NCI-H1930 (cell line): ENCODE data around the gene PCP4.
A peak's percentile ranks its signal among the peaks of the same experiment; 100 is the strongest.

Experiments used
- DNase-seq, 2 experiments: peaks; one replicate each; lab custom pipeline; 2025; lab: John Stamatoyannopoulos, UW

The PCP4 gene

DNA sequence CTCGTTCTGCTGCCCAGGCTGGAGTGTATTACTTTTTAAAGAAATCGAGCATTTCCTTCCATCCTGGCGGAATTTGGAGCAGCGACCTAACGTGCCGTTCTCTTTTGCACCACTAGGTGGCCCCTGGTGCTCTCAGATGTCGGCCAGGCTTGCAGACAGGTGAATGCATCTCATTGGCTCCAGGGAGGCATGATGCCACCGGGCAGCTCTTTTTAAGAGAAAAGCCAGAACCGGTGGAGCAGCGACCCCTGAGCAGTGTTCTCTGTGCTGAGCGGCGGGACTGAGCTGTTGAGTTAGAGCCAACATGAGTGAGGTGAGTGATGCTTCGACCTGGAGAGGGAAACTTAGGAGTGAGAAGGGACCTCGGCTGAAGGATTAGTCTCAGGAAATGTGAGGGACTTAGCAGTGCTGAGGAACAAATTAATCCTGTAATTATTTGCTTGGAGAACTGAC, at the start of gene PCP4:
PCP4 (plus strand) TSS at position 241 of the 453 bp plus-strand sequence; CDS start at position 305, 64 bp downstream.
- peak; percentile 60 to 77 for DNase-seq

DNA sequence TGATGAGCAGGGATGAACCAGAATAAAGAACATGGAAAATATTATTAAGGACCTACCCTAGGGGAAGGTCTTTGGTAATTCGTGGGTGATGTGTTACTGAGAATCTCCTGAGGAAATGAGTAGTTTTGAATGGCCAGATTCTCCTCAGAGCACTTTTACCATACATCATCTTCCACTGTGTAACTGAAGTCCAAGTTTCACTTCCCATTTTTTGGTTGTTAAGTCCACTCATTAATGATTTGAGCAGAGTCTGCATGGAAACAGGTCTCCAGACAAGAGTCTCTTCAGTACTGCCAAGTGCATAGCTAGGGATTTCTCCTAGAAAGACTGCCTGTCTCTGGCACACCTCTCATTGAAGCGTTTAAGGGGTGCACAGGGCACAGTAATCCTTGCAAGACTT, 48.7 kb upstream of the PCP4 start:
- DNase-seq, result no peak

DNA sequence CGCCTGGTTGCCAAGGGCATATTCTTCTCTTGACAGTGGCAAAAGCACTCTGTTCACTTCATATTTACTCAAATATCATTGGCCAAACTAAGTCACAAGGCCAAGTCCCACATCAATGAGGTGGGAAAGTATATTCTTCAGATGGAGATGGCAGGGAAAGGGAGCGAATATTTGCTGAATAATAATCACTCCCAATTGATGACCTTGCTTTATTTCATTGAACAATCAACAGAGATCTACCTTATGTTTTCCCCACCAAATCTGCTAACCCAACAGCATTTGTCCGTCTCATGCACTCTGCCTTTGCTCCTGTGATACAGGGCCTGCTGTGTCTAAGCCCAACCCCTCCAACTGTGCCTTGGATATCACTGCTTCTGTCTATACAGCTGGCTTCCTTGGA, 45.2 kb upstream of the PCP4 start:
- no peak for DNase-seq

DNA sequence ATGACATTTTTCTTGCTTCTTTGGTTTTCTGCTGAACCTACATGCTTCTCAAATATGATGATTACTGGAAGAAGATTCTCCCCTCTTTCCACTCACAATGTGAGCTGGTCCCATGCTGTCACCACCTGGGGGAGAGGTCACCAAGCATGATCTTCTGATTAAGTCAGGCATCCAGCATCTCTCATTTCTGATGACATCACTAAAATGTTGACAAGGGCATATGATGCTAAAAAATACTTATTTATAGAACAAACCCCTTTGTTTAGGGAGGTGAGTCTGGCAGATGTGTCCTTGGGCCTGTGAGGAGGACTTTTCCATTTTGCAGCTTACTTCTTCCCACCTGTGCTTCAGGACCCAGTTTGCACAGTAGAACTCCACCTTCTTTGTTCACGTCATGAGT, 42.0 kb upstream of the PCP4 start:
- DNase-seq, result no peak

DNA sequence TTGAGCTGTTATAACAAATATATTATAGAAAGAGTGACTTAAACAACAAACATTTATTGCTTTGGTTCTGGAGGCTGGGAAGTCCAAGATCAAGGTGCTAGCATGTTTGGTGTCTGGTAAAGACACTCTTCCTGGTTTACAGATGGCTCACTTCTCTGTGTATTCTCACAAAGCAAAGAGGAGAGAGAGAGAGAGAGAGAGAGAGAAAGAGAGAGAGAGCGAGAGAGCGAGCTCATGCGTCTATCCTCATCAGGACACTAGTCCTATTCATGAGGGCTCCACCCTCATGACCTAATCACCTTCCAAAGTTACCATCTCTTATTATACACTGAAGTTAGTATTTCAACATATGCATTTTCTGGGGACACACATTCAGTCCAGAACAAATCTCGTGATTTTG, 32.7 kb upstream of the PCP4 start:
- DNase-seq, result no peak

DNA sequence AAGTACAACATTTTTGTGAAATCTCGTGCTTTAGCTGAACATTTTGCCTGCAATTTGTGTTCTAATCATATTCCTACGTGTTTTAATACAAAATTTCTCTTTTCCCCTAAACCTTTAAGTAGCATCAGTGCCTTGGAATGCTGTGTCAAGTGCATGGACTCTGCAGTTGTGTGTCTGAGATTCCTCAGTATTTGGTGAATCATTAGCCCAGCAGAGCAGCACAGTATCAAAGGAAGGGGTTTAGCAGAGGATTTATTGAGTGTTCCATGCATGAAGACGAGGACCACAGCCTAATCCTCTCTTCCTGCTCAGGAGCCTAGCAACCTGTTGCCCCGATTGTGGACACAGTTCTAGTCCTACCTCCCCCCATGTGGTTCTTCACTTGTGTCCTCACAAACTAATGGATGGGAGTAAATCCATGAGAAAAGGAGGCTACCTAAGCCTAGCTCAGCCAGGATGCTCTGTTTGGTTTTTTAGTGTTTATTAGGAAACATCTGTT, 29.3 kb upstream of the PCP4 start:
- no peak for DNase-seq

DNA sequence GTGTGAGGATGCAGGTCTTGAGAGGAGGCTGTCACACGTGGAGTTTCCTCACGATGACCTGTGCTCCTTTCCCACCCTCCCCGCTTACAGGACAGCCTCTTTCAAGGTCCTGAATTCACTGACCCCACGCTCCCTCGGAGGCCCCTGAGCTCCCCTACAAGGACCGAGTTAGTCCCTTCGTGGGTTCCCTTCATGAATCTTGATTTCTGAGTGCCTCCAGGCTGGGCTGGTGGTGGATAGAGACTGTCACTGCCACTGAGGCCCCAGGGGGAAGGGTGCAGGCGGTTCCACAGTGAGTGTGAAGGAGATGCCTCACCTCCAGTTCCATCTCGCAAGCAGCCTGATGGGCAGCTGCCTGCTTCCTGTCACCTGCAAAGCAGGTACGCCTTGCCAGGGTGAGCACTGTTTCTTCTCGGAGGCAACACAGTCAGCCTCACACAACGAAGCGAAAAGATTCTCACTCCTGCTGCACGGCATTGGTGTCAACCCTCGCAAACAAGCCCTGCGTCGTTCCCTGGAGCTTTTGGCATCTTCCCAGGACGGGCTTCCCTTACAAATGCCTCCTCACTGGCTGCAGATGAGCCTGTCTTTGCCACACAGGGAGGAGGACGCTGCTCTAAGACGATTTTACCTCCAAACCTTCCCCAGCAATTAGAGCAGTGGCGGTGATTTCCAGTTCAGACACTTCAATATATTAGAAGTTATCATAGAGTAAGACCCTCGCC, 26.7 kb upstream of the PCP4 start:
- no peak for DNase-seq

DNA sequence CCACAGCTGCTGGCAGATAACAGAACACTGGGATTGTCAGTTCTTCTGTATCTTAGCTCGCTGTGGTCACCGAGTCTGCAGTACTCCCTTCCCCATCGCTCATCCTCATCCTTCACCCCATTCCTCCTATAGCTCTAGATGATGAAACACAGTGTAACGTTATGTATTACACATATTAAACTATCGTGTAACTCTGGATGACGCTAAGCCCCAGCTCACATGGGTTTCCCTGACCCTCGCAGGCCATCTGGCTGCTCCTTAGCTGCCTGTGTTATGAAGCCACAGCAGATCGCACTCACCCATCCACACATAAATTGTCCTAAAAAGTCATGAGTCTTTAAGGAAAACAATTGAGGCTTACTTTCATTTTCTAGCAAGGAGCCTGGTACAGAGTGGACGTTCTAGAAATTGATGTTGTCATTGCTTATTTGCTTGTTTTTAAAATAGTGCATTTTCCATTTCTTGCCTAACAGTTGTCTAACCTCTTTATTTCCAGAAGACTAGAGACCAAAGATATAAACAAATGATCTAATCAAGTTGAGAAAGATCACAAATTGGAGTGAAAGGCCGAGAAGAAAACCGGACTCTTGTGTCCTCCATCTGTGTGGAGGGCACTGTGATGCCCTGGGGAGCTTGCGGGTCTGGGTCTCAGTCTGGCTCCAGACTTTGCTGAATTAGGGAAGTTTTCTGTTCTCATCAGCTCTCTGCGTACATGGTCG, 24.3 kb upstream of the PCP4 start:
- peak in 1 of 2 experiments; percentile 27 for DNase-seq

DNA sequence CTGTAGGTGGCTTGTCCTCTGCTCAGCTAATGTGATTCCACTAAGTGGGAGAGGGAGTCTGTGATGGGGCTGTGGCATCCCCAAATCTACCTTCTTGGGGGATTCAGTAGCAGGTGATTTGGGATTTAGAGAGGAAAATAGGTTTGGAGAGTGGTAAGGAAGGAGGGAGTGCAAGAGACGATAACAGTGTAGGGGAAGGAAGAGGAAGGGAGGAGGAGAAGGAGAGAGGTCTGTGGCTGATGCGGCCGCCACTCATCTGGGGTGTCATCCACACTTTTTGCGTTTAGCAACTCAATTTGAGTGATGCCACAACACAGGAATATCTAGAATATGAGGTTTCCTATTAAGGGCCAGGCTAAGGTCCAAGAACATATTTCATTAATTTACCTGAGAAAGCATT, 23.8 kb upstream of the PCP4 start:
- DNase-seq, result no peak

DNA sequence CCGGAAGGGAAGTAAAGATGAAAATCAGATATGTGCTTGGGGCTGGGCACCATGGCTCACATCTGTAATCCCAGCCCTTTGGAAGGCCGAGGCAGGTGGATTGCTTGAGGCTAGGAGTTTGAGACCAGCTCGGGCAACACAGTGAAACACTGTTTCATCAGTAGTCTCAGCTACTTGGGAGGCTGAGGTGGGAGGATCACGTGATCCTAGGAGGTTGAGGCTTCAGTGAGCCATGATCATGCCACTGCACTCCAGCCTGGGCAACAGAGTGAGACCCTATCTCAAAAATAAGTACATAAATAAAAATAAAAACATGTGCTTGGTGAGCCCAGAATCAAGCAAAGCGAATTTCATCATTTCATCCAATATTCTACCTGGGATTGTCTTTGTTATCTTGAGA, 23.3 kb upstream of the PCP4 start:
- no peak for DNase-seq

DNA sequence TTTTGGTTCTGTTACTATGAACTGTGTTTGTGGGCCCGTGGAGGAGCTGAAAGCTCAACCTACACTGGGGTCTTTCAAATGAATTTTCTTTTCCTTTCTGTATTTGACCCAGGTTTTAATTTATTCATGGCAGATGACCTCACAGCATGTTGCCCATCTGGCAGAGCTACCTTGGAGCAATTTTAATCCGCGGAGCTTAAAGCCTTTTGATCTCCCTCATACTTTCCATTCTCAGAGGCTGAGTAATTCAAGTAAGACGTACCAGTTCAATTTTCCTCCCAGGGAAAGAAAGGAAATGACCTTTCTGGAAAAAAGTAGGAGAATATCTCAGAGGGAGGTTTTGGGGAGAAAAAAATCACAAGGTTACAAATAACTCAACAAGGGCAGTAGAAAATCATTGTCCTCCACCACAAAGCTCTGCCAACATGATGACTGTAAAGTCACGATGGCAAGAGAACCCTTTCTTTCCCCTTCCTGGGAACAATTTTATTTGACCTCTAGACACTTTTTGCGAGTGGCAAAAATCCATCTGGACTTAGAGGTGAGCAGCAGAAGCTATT, 21.6 kb upstream of the PCP4 start:
- DNase-seq, result no peak

DNA sequence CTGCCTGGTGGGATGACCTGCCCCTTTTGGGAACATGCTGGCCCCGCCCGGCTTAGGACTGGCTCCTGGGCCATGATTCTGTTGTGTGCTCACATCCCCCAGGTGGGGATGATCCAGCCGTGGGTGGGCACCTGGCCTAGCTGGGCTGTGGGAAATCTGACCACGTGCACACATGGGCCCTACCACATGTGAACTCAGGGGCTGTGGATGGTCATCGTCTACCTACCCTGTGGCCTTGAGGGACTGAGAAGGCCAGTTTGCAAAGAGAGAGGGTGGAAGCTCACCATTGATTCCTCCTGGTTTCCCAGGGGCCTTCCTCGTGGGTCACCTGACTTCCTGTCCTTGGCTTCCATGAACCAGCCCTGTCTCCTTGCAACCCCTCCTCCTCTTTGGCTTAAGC, 19.4 kb upstream of the PCP4 start:
- DNase-seq, result no peak

DNA sequence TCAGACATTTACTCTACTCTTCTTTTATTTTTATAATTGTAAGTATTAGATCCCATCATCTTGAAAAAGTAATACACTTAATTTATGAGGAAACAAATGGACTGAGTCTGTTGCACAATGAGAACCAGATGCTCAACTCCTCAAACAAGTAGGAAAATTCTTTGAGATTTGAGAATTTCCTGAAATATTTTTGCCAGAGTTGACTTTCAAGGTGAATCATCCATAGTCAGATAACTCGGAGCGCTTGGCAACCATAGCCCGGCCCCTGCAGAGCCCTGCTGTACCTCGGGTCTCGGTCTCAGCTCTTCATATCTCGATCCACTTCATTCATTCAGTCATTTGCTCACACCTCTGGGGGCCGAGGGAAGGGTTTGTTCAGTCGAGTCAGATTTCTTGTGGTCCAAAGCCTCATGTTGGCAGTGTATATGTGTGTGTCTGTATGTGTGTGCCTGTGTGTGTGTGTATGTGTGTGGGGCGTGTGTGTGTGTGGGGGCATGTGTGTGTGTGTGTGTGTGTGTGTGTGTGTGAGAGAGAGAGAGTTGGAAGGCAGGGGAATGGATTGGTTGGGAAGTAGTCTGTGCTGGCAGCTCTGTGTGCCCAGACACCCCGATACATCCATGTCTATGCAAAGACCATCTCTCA, 18.1 kb upstream of the PCP4 start:
- DNase-seq, result no peak

DNA sequence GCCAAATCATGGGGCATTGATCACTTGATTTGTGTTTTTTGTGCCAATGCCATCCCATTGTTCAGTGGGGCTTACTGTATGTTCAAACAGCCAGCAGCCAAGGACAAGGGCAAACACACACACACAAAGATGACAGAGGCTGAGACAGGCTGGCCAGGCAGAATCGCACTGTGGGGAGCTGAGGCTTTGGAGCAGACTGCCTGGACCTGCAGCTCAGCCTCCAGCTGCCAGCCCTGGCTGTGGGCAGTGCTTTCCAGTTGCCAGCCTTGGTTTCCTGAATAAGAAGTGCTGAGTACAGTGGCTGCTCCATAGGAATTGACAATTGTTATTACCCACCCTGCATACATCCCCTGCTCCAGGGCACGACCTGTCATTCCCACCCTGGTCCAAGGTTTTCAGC, 16.9 kb upstream of the PCP4 start:
- DNase-seq, result no peak

DNA sequence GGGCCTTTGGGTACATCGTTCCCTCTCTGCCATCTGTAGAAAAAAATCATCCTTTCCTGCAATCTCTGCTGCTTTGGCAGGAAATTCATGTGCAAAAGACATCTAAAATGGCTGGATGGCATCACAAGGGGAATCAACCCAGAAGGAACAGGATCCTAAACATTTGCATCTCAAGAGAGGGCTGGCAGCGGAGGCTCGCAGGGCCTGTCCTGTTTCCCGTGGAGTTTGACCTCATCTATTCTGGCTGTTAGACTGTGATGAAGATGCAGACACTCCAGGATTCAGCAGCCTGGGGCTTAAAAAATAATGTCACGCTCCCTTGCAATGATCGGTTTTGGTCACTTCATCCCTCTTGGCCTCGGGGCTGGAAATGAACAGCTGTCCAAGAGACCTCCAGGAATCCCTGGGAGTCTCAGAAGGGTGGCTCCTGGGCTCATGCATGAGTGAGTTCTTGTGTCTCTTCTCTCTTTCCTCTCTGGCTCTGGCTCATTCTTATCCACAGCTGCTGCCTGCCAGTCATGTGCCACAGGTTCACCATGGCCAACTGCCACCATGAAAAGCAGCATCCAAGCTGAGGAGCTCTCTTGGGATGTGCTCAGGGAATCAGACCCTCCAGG, 16.1 kb upstream of the PCP4 start:
- no peak for DNase-seq

DNA sequence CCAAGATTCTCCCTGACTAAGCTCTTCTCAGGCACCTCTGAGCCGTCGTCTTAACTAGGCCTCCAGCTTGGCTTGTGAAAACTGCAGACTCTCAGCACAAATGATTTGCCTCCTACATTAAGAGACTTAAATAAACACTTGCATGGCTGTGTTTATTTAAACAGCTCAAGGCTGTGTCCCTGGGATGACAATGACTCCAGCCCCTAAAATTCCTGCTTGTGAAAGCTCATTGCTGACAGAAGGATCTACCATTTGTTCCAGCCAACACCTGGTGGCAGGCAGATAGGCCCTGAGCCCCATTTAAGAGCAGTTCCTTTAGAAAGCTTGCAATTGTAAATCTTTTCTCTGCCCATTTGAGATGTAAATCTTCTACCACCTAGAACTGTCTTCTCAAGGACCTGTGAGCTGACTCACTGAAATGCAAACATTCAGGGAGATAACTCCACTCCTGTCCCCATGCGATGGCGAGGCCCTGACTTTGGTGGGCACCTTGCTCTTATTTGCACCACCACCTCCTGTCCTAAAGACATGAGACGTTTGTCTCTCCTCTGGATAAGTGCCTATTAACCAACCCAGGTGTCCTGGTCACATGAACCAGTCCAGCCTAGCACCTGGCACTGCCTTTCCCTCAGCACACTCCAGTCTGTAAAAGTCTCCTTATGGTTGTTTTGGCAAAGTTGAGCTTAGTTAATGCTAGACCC, 15.1 kb upstream of the PCP4 start:
- no peak for DNase-seq

DNA sequence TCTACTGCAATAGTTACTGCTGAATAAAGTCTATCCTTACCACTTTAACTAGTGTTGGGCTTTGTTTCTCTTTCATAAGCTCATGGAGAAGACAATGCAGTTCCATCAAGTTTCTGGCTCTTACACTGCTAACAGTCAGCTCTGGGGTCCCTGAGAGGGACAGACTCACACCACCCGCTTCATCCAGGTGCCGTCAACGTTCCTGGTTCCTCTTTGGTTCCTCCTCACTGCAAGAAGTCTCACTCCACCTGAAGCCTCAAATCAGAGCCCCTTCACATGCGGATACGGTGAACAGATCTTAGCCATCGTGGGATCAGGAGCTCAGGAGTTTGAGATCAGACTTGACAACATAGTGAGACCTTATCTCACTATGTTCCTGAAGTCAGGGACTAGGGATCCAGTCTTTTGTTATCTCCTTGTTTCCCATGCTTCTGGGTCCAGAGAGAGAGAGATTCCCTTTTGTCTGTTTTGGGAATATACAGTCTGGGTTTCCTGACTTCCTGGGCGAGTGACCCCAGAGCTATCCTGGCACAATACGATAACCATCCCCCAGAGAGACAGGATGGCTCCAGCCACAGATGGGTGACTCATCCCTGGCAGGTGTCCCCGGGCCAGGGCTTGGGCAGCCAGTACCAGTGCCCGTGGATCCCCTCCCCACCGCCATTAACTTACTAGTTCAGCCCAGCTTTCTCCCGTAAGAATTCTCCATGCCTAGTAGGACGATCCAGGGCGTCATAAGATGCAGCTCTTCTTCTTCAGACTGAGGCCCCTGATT, 14.3 kb upstream of the PCP4 start:
- DNase-seq, result no peak

DNA sequence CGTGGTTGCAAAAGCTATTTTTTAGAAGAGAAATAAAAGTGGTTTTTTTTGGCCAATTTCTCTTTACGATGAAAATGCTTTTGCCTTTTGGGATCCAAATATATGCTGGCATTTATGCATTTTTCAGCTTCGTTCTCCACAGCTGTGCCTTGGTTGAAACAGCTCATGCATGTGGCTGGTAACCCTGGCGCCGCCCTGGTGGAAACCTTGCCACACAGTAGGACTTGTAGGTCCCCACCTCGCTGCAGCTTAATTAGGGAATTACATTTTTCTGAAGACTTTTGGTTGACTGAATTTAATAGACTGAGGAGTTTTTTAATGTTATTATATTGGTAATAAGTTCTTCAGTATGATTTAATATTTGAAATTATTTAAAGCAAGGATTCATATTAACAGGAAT, 12.7 kb upstream of the PCP4 start:
- no peak for DNase-seq

DNA sequence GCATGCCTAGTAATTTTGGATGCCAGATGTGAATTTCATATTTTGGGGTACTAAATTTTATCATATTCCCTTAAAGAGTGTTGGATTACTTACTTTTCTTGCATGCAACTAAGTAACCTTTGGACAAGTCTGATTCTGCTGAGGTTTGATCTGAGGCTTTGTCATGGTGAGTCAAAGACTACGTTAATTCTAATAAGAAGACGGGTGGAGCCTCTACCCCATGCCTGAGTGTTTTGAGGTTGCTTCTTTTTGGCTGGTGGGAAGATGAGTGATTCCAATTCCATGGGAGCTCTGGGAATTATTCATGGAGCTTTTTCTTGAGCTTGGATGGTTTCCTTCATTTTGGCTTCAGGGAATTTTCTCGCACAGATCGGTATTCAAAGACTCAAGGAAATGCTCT, 11.6 kb upstream of the PCP4 start:
- DNase-seq, result no peak

DNA sequence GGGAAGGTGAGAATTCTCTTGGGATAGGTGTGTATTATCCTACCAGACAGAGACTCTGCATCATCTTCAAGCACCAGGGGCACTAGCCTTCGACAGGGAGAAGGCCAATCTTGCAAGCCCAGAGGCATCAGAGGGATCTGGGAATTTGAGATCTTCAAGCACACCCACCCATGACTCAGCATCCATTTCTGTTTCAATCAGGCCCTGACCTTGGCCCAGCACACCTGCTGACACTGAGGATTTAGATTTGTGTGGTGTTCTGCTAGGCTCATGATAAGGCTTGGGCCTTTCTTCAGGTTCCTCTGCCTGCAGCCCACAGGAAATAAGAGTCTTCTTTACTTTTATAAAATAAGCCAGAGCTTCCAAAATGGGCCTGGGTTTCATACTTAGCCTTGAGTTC, 6.6 kb upstream of the PCP4 start:
- no peak for DNase-seq

DNA sequence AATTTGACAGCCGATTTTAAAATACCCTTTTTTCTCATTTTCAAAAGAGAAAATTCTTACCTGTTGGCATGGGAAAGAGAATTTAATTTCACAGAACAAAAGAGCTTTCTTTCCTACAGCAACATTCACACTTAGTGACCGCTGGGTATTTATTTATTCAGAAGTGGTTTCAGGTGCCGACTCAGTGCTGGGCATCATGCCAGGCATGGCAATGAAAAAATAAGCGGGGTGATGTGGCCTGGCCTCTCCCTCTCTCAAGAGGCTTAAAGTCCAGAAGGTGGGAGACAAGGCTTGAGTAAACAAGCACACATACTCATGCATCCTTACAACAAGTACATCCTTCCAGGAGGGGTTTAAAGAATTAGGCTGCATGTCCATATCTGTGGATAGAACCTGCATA, 4.1 kb upstream of the PCP4 start:
- peak in 1 of 2 experiments; percentile 4 for DNase-seq
